Panc1 (cell line): ENCODE data around the gene WDR83.
"Not testable (repeated sequence)": the region's sequence is repeated elsewhere in the genome, so short reads cannot be mapped to it uniquely, and the experiment has no call there.

Experiments
- POLR2AphosphoS5 ChIP-seq: IDR thresholded peaks from 2 replicates; pipeline ENCODE4 v1.6.1; 2012; ENCODE audit warnings: mild to moderate bottlenecking, low read depth, low read length, moderate library complexity
- SIN3A ChIP-seq: IDR thresholded peaks from 2 replicates; pipeline ENCODE4 v1.6.1; 2012; ENCODE audit warnings: low read depth, mild to moderate bottlenecking, low read length, moderate library complexity, borderline replicate concordance; ENCODE audit not compliant: insufficient read depth
- TF ChIP-seq, protein P1 (sequence below): fragments of 450-650 bp; IDR thresholded peaks from 2 replicates; pipeline ENCODE4 v1.5.1; 2017; ENCODE audit warnings: mild to moderate bottlenecking
- TF ChIP-seq, protein P2 (sequence below), 2 experiments: IDR thresholded peaks; 2 replicates each; pipeline ENCODE4 v1.6.1; 2011 to 2012; ENCODE audit warnings: low read depth in 2 of 2, control low read depth in 1 of 2, low read length in 1 of 2, mild to moderate bottlenecking in 1 of 2, moderate library complexity in 1 of 2; ENCODE audit not compliant: insufficient read depth in 1 of 2

DNA sequence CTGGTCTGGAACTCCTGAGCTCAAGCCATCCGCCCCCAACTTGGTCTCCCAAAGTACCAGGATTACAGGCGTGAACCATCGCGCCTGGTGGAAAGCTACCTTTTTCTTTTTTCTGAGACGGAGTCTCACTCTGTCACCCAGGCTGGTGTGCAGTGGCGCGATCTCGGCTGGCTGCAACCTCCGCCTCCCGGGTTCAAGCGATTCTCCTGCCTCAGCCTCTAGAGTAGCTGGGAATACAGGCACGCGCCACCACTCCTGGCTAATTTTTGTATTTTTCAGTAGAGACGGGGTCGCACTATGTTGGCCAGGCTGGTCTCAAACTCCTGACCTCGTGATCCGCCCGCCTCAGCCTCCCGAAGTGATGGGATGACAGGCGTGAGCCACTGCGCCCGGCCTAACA, 30.8 kb downstream of the WDR83 start:
- TF ChIP-seq, protein P1, sequence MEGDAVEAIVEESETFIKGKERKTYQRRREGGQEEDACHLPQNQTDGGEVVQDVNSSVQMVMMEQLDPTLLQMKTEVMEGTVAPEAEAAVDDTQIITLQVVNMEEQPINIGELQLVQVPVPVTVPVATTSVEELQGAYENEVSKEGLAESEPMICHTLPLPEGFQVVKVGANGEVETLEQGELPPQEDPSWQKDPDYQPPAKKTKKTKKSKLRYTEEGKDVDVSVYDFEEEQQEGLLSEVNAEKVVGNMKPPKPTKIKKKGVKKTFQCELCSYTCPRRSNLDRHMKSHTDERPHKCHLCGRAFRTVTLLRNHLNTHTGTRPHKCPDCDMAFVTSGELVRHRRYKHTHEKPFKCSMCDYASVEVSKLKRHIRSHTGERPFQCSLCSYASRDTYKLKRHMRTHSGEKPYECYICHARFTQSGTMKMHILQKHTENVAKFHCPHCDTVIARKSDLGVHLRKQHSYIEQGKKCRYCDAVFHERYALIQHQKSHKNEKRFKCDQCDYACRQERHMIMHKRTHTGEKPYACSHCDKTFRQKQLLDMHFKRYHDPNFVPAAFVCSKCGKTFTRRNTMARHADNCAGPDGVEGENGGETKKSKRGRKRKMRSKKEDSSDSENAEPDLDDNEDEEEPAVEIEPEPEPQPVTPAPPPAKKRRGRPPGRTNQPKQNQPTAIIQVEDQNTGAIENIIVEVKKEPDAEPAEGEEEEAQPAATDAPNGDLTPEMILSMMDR = not testable (repeated sequence)
- TF ChIP-seq POLR2AphosphoS5, SIN3A: not testable (repeated sequence)
- TF ChIP-seq, protein P2, sequence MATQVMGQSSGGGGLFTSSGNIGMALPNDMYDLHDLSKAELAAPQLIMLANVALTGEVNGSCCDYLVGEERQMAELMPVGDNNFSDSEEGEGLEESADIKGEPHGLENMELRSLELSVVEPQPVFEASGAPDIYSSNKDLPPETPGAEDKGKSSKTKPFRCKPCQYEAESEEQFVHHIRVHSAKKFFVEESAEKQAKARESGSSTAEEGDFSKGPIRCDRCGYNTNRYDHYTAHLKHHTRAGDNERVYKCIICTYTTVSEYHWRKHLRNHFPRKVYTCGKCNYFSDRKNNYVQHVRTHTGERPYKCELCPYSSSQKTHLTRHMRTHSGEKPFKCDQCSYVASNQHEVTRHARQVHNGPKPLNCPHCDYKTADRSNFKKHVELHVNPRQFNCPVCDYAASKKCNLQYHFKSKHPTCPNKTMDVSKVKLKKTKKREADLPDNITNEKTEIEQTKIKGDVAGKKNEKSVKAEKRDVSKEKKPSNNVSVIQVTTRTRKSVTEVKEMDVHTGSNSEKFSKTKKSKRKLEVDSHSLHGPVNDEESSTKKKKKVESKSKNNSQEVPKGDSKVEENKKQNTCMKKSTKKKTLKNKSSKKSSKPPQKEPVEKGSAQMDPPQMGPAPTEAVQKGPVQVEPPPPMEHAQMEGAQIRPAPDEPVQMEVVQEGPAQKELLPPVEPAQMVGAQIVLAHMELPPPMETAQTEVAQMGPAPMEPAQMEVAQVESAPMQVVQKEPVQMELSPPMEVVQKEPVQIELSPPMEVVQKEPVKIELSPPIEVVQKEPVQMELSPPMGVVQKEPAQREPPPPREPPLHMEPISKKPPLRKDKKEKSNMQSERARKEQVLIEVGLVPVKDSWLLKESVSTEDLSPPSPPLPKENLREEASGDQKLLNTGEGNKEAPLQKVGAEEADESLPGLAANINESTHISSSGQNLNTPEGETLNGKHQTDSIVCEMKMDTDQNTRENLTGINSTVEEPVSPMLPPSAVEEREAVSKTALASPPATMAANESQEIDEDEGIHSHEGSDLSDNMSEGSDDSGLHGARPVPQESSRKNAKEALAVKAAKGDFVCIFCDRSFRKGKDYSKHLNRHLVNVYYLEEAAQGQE (IDR thresholded peaks at IDR 0.05; ENCODE audit: insufficient read depth in 1 of 2, low read depth in 2 of 2, low read length in 1 of 2) = not testable (repeated sequence)
